GM21526 (cell line): Measurements from ENCODE around the gene NOD2.
A peak's percentile ranks its signal among the peaks of the same experiment; 100 is the strongest.

Experiments used
- ATAC-seq: cut with Tn5 transposase; IDR thresholded peaks from one replicate; pipeline ENCODE4 v1.9.1; 2021; ENCODE audit warnings: moderate library complexity; ENCODE audit not compliant: unreplicated experiment, low FRiP score

The NOD2 gene

DNA sequence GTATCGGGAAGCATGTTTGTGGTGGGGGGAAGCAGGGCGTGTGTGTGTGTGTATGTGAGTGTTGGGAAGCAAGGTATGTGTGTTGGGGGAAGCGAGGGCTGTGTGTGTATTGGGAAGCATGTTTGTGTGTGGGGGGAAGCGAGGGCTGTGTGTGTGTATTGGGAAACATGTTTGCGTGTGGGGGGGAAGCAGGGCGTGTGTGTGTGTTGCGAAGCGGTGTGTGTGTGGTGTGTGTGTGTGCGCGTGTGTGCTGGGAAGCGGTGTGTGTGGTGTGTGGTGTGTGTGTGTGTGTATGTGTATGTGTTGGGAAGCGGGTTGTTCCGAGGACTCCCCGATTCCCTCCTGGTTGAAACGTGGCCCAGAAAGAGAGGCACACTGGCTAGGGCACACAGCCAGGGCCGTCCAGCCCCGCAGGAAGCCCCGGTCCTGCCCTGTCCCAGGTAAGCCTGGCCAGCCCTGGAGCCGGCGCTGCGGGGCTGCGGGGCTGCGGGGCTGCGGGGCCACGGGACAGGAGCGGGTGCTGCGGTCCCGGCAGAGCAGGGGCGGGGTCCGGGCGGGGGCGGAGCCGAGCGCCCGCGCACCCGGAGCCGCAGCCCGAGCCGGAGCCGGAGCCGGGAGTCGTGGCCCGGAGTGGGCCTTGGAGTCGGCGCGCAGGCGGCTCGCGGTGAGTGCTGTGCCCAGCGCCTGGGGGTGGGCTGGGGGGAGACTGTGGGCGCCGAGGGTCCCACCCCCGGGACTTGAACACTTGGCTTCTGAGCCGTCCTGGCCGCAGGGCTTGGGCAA is at the start of gene NOD2:
Gene NOD2, plus strand, starts transcription at position 608 of the 783 bp plus-strand sequence. CDS start 5,890 bp downstream, outside the sequence.
- no peak for ATAC-seq

DNA sequence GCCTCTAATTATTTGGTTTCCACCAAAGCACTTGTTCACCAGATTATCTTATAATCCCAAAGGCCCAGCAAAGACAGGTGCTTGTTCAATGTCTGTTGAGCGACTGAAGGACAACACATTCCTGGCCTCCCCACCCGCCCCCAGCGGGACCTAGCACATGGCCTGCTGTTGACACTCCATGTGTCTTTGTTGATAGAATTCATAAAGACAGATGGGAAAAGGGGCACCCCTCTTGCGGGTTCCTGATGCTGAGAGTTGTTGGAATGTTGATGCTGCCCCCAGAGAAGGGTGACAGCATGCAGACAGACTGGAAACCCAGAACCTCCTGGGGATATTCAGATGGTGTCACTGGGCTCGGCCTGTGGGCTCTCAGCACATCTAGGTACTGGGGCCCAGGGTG is 49.2 kb upstream of the NOD2 start:
- no peak for ATAC-seq

DNA sequence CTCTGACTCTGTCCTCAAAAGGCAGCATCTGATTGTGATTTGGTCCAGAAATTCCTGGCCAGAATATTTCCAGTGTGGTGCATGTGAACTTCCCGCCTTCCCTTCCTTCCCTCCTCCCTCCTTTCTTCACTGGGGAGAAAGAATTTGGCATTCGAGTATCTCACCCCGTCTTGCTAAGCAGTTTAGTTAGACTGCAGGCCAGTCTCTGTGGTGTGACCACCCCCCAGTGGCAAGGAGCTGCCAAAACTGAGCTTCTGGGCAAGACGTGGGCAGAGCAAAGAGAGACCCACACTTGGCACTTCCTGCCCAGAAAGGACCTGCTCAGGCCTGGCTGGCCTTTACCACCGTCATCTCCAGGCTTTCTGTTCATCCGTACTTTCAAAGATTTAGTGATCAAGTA is 48.7 kb upstream of the NOD2 start:
- no peak for ATAC-seq

DNA sequence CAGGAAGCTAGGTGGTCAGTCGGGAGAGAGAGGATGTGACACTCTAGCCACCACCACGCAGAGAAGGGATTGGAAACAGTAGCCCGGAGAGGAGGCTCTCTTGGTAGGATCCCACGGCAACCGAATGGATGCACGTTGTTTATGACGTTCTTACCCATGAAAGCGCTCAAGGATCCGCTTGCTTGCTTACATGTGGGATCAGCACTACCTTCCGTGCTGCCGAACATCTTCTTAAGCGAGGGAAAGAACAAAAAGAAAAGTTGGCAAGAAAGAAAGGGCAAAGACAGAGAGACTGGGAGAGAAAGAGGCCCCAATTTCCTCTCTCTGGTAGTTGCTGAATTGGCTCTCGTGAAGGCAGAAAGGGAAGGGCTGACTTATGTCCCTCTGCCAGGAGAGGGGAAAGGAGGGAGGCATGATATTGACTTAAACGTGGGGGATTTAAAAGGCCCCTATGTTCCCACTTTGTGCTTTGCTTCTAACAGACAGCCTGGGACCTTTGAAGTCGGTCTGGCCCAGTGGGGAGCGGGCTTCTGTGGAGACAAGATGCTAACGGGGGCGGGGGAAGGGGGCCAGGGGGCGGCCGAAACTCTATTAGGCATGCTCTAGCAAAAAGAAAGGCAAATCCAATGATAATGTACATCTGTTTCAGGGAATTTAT is 47.7 kb upstream of the NOD2 start:
- no peak for ATAC-seq

DNA sequence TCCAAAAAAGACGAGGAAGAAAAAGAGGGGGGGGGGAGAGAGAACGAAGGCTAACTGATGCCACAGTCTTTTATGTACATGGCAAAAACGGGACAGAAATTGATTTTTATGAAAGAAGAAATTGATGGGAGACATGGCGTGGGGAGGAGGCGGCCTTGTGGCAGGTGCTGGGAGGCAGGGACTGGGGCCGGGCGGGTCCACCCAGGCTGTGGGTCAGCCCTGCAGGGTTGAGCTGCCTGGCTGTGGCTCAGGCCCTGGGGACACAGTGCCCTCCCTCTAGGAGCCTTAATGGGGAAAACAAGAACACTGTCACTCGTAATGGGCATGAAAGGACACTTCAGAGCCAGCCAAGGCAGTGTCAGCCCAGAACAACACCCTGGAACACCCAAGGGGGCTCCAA is 47.1 kb upstream of the NOD2 start:
- no peak for ATAC-seq

DNA sequence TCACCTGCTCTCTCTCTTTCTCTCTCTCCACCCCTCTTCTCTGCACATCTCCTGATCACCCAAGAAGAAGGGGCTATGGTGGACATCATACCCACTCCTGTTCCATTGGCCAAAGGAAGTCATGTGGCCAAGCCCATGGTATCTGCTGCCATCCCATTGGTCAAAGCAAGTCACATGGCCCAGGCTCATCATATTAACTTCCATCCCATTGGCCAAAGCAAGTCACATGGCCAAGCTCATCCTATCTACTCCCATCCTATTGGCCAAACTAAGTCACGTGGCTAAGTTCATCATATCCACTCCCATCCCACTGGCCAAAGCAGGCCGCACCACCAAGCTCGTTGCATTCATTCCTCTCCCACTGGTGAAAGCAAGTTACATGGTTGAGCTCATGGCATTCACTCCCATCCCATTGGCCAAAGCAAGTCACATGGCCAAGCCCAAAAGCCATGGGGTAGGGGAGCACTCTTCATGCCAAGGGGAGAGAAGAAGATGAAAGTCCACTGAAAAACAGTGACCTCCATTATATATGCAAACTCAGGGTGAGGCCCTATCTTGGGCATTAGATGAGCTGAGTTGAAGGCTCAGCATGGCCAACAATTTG is 41.5 kb upstream of the NOD2 start:
- no peak for ATAC-seq

DNA sequence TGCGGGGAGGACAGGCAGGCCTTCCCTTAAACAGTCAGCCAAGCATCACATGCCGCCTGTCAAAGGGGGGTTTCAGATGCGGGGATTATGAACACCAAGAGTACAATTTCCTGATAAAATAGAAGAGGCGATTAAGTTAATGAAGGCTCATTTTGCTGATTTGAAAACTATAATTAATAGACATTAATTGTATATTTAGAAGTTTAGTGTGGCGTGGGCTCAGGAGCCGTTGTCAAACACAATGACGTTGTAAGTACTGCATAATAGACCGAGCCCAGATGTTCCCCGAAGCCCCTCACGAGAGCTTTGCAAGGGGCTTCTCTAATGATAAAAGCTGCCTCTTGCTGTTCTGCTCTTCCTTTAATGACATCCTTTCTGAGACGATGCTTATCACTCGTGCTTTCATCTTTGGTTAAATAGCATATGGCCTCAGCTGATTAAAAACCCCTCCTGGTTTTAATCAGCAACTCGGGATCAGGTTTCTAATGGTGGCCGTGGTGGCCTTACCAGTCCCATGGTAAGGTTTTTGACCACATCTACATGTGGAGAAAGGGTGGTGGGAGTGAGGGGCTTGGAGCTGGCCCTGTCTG is 40.5 kb upstream of the NOD2 start:
- no peak for ATAC-seq

DNA sequence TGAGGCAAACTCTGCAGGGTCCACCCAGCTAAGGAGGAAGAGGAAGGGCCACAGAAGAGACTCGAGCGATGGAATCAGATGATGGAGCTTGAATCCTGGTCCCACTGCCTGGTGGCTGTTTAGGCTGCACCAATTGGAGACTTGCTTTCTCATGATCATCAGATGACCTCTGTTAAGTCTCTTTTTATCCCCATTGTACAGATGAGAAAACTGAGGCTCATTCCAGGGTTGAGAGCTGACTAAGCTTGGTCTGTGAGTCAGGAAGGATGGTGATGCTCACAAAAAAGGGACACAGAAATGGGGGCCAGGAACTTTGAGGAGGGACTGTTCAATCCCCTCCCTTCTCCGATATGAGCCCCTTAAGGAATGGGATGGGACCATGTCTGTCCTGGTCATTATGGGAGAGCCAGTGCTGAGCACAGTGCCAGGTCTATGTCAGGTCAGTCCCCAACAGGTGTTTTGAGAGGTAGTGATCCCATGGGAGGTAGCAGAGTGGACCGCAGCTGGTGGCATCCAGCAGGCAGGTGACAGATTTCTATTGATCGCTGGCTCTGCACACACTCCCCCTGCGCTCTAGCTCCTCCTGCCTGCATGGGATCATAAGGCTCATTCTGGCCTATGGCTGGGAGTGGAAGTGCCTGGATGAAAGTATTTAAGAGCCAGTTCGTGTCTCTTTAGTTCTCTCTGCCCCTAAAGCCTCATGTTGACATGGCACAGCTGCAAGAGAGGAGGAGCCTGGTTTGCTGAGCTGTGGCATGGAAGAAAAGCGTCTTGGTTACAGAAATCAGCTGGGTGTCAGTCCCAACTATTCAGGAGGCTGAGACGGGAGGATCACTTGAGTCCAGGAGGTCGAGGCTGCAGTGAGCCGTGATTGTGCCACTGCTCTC is 39.5 kb upstream of the NOD2 start:
- ATAC-seq = no peak

DNA sequence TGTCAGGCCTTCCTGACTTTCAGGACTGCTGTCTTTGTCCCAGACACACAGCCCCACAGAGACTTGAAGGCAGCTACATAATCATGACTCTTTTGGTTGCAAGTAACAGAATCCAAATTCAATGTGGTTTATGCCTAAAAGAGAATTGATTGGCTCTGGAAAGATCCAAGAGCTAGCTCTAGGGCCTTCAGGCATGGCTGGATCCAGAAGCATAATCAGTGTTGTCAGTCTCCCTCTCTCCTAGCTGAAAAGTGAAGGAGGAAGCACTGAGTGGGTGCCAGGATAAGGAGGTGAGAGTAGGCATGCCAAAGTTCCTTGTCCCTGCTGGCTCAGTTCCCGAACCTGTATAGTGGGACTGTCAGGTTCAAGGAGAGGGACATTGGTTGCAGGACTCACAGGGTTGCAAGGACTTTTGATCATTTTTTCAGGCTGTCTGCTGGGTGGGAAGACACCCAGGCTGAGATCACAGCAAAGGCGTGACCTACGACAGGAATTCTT is 37.8 kb upstream of the NOD2 start:
- no peak for ATAC-seq

DNA sequence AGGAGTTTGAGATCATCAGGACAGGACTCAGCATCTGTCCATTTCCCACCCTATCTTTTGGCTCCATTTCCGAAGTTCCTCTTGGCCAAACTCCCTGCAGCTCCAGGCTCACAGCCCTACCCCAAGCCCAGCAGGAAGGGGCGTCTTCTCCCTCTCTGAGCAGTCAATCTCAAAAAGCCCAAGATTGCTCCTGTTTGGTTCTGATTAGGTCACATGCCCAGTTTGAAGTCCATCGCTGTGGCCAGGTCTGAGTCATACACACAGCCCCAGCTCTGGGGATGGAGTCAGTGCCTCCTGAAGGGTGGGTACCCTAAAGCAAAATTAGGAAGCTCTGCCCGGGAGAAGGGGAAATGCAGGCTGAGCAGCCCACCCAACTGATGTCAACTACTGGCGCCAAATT is 36.2 kb upstream of the NOD2 start:
- no peak for ATAC-seq

DNA sequence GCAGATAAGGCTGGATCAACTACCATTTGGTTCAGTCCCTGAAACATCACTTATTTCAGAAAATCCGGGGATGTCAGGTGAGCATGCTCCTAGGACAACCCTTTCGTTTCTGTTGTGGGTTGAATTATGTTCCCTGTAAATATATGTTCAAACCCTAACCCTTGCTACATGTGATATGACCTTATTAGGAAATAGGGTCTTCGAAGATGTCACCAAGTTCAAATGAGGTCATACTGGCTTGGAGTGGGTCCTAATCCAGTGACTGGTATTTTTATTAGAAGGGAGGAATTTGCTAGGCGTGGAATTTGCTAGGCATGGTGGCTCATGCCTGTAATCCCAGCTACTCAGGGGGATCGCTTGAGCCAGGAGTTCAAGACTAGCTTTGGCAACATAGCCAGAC is 33.6 kb upstream of the NOD2 start:
- ATAC-seq = no peak

DNA sequence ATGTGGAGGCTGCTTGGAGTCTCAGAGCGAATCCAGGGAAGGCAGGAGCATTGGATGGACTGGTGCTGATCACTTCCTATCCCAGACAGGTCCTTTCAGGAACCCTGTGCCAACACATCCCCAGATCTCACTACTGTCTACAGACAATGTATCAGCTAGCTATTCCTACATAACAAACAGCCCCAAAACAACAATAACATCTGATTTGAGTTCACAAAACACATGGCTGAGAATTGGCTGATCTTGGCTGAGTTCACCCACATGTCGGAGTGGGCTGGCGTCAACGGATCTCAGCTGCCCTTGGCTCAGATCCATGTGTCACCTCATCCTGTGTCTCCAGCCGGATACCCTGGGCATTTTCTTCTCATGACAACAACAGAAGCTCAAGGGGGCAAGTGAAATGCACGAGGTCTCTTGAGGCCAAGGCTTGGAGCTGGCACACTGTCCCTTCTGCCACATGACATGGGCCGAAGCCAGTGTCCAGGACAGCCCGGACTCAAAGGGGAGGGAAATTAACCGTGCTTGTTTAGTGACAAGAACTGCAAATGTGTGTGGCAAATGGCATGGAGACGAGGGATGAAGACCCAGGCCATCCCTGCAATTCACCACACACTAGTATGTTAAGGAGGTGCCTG is 31.0 kb upstream of the NOD2 start:
- no peak for ATAC-seq

DNA sequence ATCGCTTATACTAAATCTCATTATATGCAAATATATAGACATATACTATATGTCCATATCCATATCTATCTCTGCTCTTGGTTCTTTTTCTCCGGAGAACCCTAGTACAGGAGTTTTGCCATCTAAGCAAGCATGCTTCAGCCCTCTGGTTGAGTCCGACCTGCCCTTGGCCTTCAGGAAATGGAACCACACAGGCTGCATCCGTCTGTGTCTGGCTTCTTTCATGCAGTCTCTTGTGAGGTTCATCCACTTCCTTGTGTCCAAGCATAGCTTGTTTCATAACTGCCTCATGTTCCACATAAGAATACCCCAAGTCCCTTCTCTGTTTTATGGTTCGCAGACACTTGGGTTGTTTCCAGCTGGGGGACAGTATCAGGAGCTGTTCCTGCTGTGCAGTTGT is 29.1 kb upstream of the NOD2 start:
- no peak for ATAC-seq

DNA sequence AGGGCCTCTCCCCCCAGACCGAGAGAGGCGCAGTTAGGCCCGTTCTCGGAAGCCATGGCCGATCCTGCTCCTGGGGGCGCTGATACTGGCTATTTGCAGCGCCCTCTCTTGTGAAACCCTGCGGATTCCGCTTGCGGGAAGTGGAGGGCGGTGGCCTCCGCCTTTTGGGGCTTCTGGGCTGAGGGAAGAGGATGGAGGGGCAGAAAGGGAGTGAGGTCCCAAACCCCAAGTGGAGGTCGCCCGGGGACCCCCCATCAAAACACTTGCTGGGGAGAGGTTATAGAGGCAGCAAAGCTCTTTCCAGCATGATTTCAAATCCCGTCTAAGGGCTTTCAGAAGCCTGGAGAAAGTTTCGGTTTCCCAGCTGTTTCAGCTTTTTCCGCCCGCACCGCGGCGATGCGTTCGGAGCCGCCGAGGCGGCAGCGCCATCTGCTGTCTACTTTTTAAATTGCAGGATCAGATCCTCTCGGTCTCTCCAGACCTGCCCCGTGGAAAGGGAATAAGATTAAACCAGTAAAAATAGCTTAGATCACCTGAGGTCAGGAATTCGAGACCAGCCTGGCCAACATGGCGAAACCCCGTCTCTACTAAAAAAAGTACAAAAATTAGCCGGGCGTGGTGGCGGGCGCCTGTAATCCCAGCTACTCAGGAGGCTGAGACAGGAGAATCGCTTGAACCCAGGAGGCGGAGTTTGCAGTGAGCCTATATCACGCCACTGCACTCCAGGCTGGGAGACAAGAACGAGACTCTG is 28.1 kb upstream of the NOD2 start:
- no peak for ATAC-seq

DNA sequence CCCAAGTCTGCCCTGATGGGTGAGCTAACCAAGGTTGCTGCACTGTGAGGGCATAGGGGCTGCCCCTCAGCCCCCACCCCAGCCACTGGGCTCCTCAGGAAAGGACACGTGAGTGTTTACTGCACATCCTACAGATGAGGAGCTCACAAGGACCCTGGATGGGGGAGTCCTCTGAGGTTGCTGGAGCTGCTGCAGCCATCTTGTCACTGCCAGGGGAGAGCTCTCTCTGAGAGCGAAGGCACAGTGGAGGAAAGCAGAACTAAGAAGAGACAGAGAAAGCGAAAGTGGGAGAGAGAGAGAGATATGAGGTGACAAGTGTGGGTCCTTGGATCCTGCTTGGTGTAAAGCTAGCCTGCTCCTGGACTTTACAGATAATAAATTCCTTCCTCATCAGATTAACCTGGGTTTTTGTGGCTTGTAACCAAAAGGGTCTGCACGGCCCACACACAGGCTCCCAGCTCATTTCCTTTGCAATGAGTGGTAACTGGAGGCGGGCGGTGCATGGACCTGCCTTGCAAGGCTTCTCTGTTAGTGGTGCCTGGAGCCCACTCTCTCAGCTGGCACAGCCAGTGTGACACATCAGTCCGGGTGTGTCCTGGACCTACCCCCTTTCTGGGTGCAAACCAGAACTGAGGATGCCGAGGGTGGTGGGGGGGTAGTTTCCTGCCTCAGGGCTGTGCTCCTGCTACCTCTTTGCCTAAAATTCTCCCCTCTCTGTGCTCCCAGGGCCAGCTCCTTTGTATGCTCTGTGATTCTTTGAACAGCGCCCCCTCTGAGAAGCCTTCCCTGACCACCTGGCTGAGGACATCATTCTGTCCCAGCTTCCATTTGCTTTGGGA is 26.5 kb upstream of the NOD2 start:
- peak; percentile 87 for ATAC-seq

DNA sequence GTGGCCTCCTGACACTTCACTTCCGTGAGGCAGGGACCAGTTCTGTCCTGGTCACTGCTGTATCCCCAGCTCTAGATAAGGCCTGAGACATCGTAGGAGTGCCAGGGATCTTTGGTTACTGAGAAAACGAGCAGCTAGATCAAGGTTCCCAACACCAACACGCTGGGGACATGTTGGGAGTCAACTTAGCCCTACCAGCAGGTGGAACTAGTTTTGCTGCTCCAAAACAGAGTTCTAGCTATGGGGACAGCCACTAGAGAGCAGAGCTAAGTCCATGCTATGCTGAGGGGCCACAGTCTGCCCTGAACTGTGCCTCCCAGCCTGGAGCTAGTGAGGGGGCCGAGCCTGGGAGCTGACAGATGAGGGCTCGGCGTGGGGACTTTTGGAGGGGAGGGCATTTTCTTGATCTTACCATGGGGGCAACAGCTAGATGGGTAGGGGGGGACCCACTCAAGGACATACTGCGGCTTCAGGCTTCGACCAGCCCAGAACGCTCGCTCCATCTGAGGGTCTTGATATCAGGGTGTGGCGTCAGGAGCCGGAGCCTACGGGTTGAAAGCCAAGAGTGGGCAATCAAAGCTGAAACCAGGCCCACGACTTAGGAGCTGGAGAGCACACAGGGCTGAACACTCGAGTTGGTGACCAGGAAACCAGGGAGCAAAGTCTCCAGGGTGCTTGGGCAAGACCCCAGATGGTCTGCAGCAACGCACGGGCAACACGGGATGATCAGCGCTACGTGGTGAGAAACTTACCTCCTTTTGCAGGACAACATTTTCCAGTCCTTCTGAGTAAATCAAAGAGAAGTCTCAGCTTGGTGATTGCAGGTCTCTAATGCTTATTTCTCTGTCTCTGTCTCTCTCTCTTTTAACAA is 25.7 kb upstream of the NOD2 start:
- ATAC-seq = no peak

DNA sequence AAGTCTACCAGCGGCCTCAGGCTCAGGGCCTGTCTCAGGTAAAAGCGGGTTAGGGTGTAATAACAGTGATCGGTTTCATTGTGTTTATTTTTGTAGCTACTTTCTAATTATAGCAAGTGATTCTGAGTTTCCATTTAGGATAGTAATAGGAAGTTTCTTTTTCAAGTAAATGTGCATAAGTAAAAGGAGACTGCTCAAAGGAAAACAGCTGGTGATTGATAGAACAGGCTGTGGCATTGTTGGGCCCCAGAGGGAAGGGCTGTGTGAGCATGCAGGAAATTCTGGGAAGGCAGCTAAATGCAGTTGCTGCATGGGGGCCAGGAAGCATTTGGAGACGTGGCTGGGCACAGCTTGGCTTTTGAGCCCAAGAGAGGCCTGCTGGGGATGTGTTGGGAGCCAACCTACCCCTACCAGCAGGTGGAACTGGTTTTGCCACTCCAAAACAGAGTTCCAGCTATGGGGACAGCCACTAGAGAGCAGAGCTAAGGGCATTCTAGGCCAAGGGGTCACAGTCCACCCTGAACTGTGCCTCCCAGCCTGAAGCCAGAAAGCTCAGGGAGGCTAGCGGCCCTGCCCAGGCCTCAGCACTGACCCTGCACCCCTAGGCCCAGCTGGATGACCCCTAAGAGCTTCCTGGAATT is 24.9 kb upstream of the NOD2 start:
- no peak for ATAC-seq
